Measurements from ENCODE around the gene TTLL12.

The TTLL12 gene

DNA sequence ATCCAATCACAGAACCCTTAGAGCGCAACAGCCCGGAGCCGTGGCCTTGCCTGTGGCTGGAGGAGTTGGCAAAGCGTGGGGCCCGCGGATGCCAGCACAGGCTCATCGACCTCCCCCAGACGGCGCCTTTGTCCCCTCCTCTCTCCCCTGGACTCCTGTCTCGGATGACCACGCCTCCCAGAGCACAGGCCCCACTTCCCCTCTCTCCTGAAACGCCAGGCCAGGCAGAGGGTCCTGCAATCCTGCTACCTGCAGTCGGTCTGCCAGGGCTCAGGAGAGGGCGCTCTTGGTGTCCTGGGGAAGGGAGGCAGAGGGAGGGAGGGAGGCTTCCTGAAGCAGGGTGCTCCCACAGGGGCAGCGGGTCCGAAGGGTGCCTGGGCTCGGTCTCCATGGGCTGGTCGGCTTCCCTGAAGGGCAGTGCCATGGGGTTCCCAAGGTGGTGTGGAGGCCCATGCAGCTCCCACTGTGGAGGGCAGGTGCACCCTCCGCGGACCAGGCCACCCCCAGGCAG lies 16.6 kb upstream of the TTLL12 start (continued):
- no peak for TF ChIP-seq ARNTL (CRISPR knock-in tag; IDR thresholded peaks at IDR 0.05; ENCODE audit: borderline replicate concordance, low read depth)

GRCh38 chr22:43202756-43203410 lies 15.9 kb upstream of the TTLL12 start:
- ATAC-seq: no peak
- TF ChIP-seq ZC3H10 (CRISPR knock-in tag; IDR thresholded peaks at IDR 0.05): no peak
- TF ChIP-seq BACH2 (CRISPR knock-in tag; IDR thresholded peaks at IDR 0.05; ENCODE audit: borderline replicate concordance): no peak
- TF ChIP-seq SNAI2 (CRISPR knock-in tag; IDR thresholded peaks at IDR 0.05): no peak
- TF ChIP-seq OSR1 (CRISPR knock-in tag; IDR thresholded peaks at IDR 0.05): no peak
- TF ChIP-seq, protein P1, sequence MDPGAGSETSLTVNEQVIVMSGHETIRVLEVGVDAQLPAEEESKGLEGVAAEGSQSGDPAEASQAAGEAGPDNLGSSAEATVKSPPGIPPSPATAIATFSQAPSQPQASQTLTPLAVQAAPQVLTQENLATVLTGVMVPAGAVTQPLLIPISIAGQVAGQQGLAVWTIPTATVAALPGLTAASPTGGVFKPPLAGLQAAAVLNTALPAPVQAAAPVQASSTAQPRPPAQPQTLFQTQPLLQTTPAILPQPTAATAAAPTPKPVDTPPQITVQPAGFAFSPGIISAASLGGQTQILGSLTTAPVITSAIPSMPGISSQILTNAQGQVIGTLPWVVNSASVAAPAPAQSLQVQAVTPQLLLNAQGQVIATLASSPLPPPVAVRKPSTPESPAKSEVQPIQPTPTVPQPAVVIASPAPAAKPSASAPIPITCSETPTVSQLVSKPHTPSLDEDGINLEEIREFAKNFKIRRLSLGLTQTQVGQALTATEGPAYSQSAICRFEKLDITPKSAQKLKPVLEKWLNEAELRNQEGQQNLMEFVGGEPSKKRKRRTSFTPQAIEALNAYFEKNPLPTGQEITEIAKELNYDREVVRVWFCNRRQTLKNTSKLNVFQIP (CRISPR knock-in tag; IDR thresholded peaks at IDR 0.05; ENCODE audit: borderline replicate concordance, low read depth): no peak
- no peak for TF ChIP-seq ZNF70 (CRISPR knock-in tag; IDR thresholded peaks at IDR 0.05)
- no peak for TF ChIP-seq ZFP3 (CRISPR knock-in tag; IDR thresholded peaks at IDR 0.05)
- no peak for TF ChIP-seq ISL1 (CRISPR knock-in tag; IDR thresholded peaks at IDR 0.05)
- TF ChIP-seq, protein P2, sequence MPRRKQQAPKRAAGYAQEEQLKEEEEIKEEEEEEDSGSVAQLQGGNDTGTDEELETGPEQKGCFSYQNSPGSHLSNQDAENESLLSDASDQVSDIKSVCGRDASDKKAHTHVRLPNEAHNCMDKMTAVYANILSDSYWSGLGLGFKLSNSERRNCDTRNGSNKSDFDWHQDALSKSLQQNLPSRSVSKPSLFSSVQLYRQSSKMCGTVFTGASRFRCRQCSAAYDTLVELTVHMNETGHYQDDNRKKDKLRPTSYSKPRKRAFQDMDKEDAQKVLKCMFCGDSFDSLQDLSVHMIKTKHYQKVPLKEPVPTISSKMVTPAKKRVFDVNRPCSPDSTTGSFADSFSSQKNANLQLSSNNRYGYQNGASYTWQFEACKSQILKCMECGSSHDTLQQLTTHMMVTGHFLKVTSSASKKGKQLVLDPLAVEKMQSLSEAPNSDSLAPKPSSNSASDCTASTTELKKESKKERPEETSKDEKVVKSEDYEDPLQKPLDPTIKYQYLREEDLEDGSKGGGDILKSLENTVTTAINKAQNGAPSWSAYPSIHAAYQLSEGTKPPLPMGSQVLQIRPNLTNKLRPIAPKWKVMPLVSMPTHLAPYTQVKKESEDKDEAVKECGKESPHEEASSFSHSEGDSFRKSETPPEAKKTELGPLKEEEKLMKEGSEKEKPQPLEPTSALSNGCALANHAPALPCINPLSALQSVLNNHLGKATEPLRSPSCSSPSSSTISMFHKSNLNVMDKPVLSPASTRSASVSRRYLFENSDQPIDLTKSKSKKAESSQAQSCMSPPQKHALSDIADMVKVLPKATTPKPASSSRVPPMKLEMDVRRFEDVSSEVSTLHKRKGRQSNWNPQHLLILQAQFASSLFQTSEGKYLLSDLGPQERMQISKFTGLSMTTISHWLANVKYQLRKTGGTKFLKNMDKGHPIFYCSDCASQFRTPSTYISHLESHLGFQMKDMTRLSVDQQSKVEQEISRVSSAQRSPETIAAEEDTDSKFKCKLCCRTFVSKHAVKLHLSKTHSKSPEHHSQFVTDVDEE (CRISPR knock-in tag; IDR thresholded peaks at IDR 0.05): no peak
- no peak for TF ChIP-seq ZFP30 (CRISPR knock-in tag; IDR thresholded peaks at IDR 0.05)
- no peak for TF ChIP-seq ESRRG (CRISPR knock-in tag; IDR thresholded peaks at IDR 0.05)
- no peak for TF ChIP-seq GLIS3 (CRISPR knock-in tag; IDR thresholded peaks at IDR 0.05)
- TF ChIP-seq ZNF565 (CRISPR knock-in tag; conservative IDR thresholded peaks at IDR 0.05; ENCODE audit: low read depth): no peak
- TF ChIP-seq CSDC2 (CRISPR knock-in tag; IDR thresholded peaks at IDR 0.05): no peak
- no peak for TF ChIP-seq PPARA (CRISPR knock-in tag; IDR thresholded peaks at IDR 0.05; ENCODE audit: borderline replicate concordance)

DNA sequence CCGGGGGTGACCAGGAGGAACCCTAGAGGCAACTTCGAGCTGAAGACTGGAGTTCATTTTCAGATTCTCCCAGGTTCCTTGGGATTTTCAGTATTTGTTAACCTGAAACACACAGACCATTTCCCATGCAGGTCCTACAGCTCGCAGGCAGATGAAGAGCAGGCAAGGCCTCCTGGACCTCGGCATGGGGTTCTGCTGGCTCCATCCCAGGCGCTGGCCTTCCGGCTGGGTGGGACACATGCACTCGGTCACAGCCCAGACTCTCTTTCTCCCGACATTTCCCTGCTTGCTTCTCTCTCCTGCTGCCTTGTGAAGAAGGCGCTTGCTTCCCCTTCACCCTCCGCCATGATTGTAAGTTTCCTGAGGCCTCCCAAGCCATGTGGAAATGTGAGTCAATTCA lies 15.4 kb upstream of the TTLL12 start:
- ATAC-seq: no peak
- no peak for TF ChIP-seq ZNF70 (CRISPR knock-in tag; IDR thresholded peaks at IDR 0.05)
- TF ChIP-seq CSRNP3 (CRISPR knock-in tag; IDR thresholded peaks at IDR 0.05): no peak
- TF ChIP-seq PPARA (CRISPR knock-in tag; IDR thresholded peaks at IDR 0.05; ENCODE audit: borderline replicate concordance): no peak

DNA sequence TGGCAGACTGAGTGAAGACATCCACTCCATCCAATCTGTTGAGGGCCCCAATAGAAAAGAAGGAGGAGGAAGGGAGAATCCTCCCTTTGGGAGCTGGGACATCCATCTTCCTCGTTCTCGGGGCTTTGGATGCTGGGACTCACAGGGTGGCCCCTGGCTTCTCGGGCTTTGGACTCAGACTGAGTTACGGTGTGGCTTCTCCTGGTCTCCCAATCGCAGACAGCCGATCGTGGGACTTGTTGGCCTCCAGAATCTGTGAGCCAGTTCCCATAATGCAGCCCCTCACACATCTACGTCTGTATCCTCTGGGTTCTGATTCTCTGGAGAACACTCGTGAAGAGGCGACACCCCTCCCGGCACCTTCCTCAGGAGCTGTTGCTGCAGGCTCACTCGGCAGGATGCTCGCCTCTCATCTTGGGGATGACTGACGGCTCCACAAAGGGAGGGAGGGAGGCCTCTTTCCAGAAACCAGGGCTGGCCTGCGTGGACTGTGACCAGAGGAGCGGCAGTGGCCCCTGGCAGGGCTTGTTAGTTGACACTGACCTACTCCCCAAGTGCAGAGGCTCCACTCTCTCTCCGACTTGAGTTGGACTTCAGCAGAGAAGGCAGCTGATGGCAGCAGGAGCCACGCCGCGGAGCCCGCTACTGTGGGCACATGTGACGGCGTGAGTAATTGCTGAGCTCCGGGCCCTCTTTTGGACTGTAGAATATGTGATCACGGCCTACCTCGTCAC lies 14.7 kb upstream of the TTLL12 start:
- ATAC-seq: no peak
- no peak for TF ChIP-seq TOX (CRISPR knock-in tag; IDR thresholded peaks at IDR 0.05; ENCODE audit: borderline replicate concordance)
- no peak for TF ChIP-seq CREB5 (CRISPR knock-in tag; IDR thresholded peaks at IDR 0.05; ENCODE audit: low read depth)
- no peak for TF ChIP-seq PPARA (CRISPR knock-in tag; IDR thresholded peaks at IDR 0.05; ENCODE audit: borderline replicate concordance)
- TF ChIP-seq CSDC2 (CRISPR knock-in tag; IDR thresholded peaks at IDR 0.05): no peak
- TF ChIP-seq BACH2 (CRISPR knock-in tag; IDR thresholded peaks at IDR 0.05; ENCODE audit: borderline replicate concordance): no peak
- TF ChIP-seq, protein P1 (CRISPR knock-in tag; IDR thresholded peaks at IDR 0.05; ENCODE audit: borderline replicate concordance, low read depth): no peak
- no peak for TF ChIP-seq TCF4 (CRISPR knock-in tag; IDR thresholded peaks at IDR 0.05; ENCODE audit: borderline replicate concordance)
- TF ChIP-seq, protein P2 (CRISPR knock-in tag; IDR thresholded peaks at IDR 0.05): no peak
- TF ChIP-seq ZNF70 (CRISPR knock-in tag; IDR thresholded peaks at IDR 0.05): no peak
- TF ChIP-seq ISL1 (CRISPR knock-in tag; IDR thresholded peaks at IDR 0.05): no peak
- TF ChIP-seq ZNF565 (CRISPR knock-in tag; conservative IDR thresholded peaks at IDR 0.05; ENCODE audit: low read depth): no peak
- no peak for TF ChIP-seq ZC3H10 (CRISPR knock-in tag; IDR thresholded peaks at IDR 0.05)
- no peak for TF ChIP-seq CSRNP3 (CRISPR knock-in tag; IDR thresholded peaks at IDR 0.05)

Data from SK-N-SH treated with all-trans-retinoic acid at 6 μM for 48 hours (cell line).